Adipose tissue (tissue), 3 donors: ENCODE data around the gene HSD17B13. TPM values are rescaled to one million over a fixed set of nuclear protein-coding genes. Genes with fewer than 3 reads are reported as not detected.
"Not testable (repeated sequence)": the region's sequence is repeated elsewhere in the genome, so short reads cannot be mapped to it uniquely, and the experiment has no call there.

Source experiments
- H3K27ac ChIP-seq: one replicate; pipeline ENCODE4 v1.5.1; 2013; ENCODE audit warnings: low read depth, low read length
- WGBS, 3 donors: extraction: QIAGEN DNeasy Blood & Tissue Kit; methylation state at CpG; one replicate each; pipeline ENCODE4 v1.1.7; 2013; 5-methylcytosine and 5-hydroxymethylcytosine counted together
- polyA plus RNA-seq, 3 donors: library from polyadenylated mRNA; stranded (reverse); fragments of 200-250 nt; gene quantifications; one replicate each; pipeline ENCODE4 v1.2.3, GENCODE V29; 2013
- donor health status: healthy with polysubstance abuse.
- donor health status: Bipolar disorder and iron deficiency.
- donor health status: healthy.

HSD17B13 gene
- polyA plus RNA-seq, 3 donors = 0.34 to 1.6 (median 0.40) TPM

DNA sequence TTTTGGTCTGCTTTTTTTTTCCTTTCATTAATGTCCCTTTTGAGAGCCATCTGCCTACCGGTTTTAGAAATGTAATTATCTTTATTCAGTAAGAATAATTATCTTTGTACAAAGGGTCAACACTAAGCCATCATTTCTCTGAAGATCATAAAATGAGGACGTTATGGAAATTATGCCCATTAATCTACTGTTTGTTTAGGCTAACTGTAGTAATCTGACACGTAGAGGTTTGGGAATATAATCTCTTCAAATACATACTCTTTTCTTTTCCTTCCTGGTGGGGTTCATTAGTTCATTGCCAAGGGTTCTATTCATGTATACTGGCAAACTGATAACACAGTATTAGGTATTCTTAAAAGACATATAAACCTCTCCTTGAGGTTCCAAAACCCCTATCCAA, 3.8 kb upstream of the HSD17B13 start:
- WGBS, 3 donors = 57 to 72% (median 70%) methylated on average over 3 of the region's 3 CpGs
- no peak overlapping the region for H3K27ac ChIP-seq

DNA sequence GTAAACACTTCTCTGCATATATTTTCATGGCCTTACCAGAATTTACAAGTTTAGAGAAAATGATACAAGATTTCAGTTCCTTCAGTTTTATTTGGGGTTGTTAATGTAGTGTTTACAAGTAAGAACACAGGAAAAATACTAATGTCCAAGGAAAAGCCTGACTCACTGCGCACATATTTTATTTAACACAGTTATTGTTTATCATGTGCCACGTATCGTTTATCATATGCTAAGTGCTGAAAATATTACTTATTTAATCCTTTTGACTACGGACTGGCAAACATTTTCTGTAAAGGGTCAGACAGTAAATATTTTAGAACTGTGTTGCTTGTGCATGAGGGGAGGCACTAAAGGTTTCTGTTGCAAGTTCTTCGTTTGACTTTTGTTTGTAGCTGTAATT, 794 bp downstream of the HSD17B13 start:
- WGBS, 3 donors = 52 to 82% (median 73%) methylated on average over 5 of the region's 5 CpGs
- no peak overlapping the region for H3K27ac ChIP-seq

DNA sequence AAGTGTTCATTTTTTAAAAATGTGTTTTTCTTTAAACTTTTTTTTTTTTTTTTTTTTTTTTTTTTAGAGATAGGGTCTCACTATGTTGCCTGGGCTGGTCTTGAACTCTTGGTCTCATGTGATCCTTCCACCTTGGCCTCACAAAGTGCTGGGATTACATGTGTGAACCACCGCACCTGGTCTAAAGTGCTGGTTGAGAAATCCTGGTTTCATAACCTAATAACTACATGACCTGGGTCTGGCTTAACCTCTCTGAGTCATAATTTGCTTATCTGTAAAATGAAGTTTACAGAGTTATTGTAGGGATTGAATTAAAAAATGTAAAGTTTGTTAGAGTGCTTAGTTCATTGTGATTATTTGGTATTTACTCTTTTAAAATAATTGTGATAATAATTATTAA, 5.2 kb downstream of the HSD17B13 start:
- 29 to 73% (median 66%) methylated on average over 1 of the region's 1 CpG for WGBS, 3 donors

DNA sequence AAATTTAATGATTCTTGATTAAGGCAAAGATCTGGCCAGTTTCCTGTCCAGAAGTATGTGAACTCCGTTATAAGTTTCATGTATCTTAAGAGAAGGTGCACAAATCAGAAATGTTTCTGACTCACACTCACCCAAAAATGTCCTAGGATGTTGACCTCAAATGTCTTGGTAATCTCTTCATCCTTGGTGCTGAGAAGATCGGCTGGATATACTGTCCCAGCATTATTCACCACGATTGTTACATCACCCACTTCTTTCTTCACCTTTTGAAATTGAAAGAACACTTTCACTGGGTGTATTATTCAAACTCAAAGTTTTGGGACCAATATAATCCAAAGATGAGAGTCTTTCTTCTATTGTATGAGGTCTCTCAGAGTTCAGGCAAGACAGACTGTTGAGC, 5.7 kb downstream of the HSD17B13 start:
- H3K27ac ChIP-seq = no peak overlapping the region
- WGBS, 3 donors = 86 to 91% (median 86%) methylated on average over 3 of the region's 3 CpGs

More for the DNA sequence above, 5.2 kb downstream of the HSD17B13 start:
- no peak overlapping the region for H3K27ac ChIP-seq

DNA sequence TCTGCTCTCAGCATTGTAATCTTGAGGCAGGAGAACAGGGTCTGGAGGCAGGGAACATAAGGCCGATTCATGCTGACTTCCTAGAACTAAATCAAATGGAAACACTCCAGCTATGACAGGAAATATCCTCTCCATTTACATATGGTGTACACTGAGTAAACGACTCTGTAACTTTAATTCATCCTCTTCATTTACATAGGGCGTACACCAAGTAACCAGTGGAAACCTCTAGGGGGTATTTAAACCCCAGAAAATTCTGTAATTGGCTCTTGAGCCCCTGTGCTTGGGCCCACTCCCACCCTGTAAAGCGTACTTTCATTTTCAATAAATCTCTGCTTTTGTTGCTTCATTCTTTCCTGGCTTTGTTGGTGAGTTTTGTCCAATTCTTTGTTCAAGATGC, 7.7 kb downstream of the HSD17B13 start:
- not testable (repeated sequence) for H3K27ac ChIP-seq
- 50 to 60% (median 57%) methylated on average over 4 of the region's 4 CpGs for WGBS, 3 donors

DNA sequence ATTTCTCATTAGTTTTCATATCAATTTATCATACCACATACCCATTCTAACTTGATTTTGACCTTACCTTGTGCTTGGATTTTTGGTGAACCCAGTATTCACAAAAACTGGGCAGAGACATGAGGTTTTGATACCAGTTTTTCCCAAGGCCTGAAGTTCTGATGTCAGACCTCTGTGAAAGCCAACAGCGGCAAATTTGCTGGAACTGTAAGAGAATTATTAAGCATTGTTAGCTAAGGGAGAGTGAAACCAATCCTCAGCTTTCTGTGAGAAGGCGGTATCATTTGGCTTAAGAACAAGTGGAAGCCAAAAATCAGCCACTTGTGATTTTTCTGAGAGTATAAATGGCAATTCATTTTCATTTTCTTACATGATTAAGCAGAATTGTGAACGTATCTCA, 8.9 kb downstream of the HSD17B13 start:
- H3K27ac ChIP-seq = no peak overlapping the region
- WGBS, 3 donors = 50 to 86% (median 83%) methylated on average over 3 of the region's 3 CpGs

DNA sequence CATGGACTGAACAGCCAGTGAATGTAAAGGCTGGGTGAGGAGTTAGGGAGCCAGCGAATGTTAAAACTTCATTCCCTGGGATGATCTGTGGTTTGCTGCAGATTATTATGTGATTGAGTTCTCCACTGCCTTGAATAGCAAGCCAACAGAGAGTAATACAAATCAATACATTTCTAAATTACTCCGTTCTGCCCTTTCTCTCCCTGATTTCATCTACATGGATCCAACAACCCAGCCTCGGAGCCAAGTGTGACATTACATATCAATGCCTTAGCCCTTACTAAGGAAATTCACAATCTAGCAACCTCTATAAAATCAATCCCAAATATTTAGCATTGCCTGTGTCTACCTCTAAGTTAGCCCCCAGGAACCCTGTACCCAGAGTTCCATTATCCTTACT, 11.0 kb downstream of the HSD17B13 start:
- no peak overlapping the region for H3K27ac ChIP-seq
- 94 to 98% (median 97%) methylated on average over 3 of the region's 3 CpGs for WGBS, 3 donors

DNA sequence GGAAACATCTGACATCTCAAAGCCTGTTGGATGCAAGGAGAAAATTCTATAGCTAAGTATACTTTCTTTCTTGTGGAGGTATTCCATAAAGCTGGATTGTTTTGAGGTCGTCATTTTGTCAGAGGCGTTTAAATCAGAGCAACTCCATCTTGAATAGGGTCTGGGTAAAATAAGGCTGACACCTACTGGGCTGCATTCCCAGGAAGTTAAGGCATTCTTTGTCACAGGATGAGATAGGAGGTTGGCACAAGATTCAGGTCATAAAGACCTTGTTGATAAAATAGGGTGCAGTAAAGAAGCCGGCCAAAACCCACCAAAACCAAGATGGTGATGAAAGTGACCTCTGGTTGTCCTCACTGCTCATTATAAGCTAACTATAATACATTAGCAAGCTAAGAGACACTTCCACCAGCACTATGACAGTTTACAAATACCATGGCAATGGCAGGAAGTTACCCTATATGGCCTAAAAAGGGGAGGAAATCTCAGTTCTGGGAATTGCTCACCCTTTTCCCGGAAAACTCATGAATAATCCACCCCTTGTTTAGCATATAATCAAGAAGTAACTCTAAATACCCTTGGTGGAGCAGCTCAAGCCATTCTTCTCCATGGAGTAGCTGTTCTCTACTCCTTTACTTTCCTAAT, 11.9 kb downstream of the HSD17B13 start:
- H3K27ac ChIP-seq = no peak overlapping the region
- WGBS, 3 donors = 57 to 80% (median 80%) methylated on average over 4 of the region's 4 CpGs

DNA sequence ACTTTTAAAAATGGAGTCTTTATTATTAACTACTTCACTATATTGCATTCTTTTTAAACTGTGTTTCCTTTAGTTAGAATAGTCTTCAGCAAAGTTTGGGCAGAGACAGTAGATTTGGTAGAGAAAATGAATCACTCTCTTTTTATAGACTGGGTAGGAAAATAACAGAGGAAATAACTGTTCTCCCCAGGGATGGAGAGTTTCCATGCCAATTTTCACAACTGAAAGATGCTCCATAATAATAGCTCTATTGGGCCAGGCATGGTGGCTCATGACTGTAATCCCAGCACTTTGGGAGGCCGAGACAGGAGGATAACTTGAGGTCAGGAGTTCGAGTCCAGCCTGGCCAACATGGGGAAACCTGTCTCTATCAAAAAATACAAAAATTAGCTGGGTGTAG, 13.1 kb downstream of the HSD17B13 start:
- 82 to 88% (median 83%) methylated on average over 2 of the region's 2 CpGs for WGBS, 3 donors
- no peak overlapping the region for H3K27ac ChIP-seq

DNA sequence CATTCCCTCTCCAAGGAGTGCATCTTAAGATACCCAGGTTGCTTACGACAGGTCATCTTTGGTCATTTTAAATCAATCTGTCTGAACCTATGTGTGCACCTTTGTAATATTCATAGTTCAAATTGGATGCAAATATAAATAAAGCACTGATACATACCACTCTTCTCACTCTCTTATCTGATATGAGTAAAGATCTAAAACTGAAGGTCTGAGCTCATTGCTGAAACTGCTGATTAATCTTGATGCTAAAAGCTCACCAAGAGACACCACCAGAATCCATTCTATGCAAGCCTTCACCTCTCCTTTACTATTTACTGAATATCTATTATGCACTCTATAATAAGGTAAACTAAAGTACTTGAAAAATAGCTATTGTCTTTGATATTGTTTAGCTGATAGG, 16.6 kb downstream of the HSD17B13 start:
- WGBS, 3 donors = 94 to 100% (median 99%) methylated on average over 1 of the region's 1 CpG
- no peak overlapping the region for H3K27ac ChIP-seq

DNA sequence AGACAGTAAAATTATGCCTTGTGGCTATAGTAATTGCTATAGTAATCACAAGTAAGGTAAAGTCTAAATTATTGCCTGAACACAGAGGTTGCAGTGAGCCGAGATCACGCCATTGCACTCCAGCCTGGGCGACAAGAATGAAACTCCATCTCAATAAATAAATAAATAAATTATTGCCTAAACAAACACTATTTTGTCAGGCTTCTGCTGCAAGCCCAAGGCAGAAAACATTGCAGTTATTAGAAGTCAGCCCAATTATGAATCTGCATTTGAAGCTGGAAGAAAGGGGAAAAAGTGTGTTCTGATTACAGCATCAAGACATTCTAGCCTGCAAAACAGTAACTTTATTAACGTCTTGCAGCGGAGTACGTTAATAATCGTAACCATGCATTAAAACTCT, 17.1 kb downstream of the HSD17B13 start:
- H3K27ac ChIP-seq = no peak overlapping the region
- WGBS, 3 donors = 88 to 91% (median 89%) methylated on average over 7 of the region's 7 CpGs

DNA sequence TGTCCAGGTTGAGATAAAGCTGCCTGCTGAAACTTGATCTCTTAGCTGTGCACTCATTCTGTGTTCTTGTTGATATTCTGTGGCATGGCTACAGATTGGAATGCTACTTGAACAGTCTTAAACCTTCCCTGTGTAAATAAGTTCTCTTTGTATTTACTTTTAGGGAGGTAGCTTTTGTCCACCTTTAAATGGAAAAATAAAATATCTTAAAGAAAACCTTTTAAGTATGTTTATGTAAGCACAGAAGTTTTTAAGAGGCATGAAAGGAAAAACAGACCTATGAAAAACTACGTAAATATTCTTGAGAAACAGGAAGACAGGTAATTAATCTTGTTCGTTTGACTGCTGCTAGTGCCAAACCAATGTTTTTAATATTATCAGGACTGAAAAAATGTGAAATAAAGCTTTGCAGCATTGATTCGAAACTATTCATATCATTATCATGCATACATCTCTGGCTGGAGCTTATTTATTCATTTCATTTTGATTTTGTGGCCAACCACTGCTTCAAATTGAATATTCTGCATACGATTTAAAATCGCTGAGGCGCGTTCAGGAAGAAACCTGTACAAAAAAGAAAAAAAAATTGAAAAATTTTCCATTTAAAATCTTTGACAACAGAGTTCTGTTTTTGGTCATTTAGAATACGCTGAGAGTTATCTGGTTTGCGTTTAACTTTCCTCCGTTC, 17.8 kb downstream of the HSD17B13 start:
- H3K27ac ChIP-seq = no peak overlapping the region
- 65 to 71% (median 69%) methylated on average over 10 of the region's 10 CpGs for WGBS, 3 donors

DNA sequence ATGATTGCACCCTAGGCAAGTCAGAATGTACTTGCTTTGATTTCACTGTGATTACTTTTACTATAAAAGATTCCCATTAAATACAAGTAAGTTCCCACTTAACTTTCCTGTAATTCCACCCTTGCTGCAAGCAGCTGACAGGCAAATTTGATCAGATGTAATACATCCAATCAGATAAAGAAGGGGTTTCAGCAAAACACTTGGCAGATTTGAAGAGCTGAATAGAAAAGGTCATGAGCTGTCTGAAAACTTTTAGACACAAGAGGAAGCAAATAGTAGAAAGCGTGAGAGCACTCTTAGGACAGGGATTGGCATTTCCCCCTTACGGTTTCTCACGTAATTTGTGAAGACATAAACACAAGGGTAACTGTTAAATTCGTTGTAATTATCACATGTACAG, 22.8 kb downstream of the HSD17B13 start:
- 74 to 77% (median 74%) methylated on average over 4 of the region's 4 CpGs for WGBS, 3 donors
- H3K27ac ChIP-seq = no peak overlapping the region

DNA sequence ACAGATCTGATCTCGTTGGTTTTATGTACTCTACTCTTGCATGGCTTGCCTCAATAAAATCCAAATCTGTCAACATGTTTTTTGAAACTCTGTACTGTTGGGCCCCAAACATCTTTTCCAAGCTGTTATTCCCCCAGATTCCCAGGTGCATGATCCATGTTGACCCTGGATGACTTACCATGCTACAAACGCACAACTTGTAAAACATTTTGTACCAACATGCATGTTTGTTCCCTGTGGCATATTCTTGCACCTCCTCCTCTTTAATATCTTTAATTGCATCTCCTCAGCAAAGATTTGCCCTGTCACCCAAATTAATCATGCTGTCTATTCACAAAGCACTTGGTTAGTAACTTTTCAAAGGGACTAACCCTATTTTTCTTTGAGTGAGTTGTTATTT, 24.3 kb downstream of the HSD17B13 start:
- WGBS, 3 donors = 64 to 83% (median 78%) methylated on average over 2 of the region's 2 CpGs
- no peak overlapping the region for H3K27ac ChIP-seq

DNA sequence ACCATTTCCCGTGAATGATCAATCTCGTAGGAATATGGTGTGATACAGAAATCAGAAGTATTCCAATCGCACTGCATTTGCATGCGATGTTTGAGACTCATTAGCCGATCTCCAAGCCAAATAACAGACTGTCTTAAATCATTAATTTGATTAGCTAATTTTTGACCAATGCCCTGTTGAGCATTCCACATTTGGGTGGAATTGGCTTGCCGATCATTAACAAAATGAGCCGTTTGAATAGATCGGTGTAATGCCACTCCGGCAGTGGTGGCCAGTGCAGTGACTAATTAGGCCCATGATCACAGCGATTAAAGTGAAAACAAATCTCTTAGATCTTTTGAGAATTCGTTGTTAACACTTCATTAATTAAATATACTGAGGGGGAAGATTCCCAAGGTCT, 27.8 kb downstream of the HSD17B13 start:
- WGBS, 3 donors = 78 to 96% (median 82%) methylated on average over 11 of the region's 11 CpGs

DNA sequence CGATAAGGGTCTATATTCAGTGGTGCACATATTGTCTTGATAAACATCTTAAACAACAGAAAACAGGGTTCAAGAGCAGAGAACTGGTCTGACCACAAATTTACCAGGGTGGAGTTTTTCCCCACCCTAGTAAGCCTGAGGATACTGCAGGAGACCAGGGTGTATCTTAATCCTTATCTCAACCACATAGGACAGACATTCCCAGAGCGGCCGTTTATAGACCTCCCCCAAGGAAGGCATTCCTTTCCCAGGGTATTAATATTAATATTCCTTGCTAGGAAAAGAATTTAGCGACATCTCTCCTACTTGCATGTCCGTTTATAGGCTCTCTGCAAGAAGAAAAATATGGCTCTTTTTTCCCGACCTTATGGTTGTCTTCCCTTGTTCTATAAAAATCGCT, 28.8 kb downstream of the HSD17B13 start:
- WGBS, 3 donors = 90 to 95% (median 95%) methylated on average over 7 of the region's 7 CpGs
- H3K27ac ChIP-seq = not testable (repeated sequence)

More for the DNA sequence above, 27.8 kb downstream of the HSD17B13 start:
- not testable (repeated sequence) for H3K27ac ChIP-seq

DNA sequence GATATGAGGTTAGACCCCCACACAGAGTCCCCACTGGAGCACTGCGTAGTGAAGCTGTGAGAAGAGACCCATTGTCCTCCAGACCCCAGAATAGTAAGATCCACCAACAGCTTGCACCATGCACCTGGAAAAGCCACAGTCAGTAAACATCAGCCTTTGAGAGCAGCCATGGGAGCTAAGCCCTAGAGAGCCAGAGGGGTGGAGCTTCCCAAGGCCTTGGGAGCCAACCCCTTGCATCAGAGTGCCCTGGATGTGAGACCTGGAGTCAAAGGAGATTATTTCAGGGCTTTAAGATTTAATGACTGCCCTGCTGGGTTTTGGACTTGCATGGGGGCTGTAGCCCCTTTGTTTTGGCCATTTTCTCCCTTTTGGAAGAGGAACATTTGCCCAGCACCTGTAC, 35.7 kb downstream of the HSD17B13 start:
- H3K27ac ChIP-seq = no peak overlapping the region
- WGBS, 3 donors = 95 to 100% (median 100%) methylated on average over 1 of the region's 1 CpG

DNA sequence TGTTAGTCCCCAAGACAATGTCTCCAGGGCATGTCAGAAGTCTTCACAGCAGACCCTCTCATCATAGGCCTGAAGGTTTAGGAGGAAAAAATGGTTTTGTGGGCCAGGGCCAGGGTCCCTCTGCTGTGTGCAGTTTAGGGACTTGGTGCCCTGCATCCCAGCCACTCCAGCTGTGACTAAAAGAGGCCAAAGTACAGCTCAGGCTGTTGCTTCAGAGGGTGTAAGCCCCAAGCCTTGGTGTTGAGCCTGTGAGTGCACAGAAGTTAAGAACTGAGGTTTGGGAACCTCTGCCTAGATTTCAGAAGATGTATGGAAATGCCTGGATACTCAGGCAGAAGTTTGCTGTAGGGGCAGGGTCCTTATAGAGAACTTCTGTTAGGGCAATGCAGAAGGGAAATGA, 38.4 kb downstream of the HSD17B13 start:
- H3K27ac ChIP-seq = not testable (repeated sequence)

DNA sequence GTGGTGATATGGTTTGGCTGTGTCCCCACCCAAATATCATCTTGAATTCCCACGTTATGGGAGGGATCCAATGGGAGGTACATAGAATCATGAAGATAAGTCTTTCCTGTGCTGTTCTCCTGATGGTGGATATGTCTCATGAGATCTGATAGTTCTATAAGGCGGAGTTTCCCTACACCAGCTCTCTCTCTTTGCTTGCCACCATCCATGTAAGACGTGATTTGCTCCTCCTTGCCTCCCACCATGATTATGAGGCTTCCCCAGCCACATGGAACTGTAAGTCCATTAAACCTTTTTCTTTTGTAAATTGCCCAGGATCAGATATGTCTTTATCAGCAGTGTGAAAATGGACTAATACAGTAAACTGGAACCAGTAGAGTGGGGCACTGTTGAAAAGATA, 39.5 kb downstream of the HSD17B13 start:
- H3K27ac ChIP-seq = no peak overlapping the region
- 60 to 83% (median 80%) methylated on average over 3 of the region's 3 CpGs for WGBS, 3 donors

DNA sequence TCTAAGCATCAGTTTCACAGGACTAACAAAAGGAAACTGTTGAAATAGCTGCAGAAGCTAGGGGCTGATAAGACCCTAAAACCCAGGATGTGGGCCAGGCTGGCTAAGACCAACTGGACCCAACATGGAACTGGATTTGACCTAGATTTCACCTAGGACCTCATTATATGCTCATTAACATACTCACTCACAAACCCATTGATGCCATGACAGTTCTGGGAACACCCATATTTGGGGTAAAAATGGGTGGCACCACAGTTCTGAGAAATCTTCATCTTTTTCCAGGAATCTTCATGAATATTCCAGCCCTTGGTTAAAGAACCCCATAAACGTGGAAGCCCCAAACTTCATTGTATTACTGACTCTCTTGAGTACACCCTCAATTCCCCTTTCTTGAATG, 41.1 kb downstream of the HSD17B13 start:
- H3K27ac ChIP-seq = no peak overlapping the region
- WGBS, 3 donors = 67 to 81% (median 71%) methylated on average over 1 of the region's 1 CpG
